Activated CD8-positive, alpha-beta memory T cell treated with anti-CD3 and anti-CD28 coated beads, Interleukin-2, amount 10 ng/mL, durations not matched to agents 7 days and 5 days (primary cell): ENCODE measurements around the gene TUBA4B. TPM values are rescaled to one million over a fixed set of nuclear protein-coding genes. Genes with fewer than 3 reads are reported as not detected.

ENCODE experiments used
- ATAC-seq: fragments of 150-1000 bp; cut with Tn5 transposase; one replicate; pipeline ENCODE4 v1.10.0; 2021; ENCODE audit warnings: moderate library complexity
- CTCF ChIA-PET: fragments of 350-600 bp; sonication (Branson Sonifier 250); formaldehyde crosslinking; loops from one replicate; lab custom pipeline; 2021; ENCODE audit warnings: antibody characterized with exemption; lab: Charles Lee
- DNase-seq: peaks from one replicate; pipeline ENCODE4 v3.0.0-alpha.2; 2020
- H3K27ac Mint-ChIP-seq: one replicate; pipeline ENCODE4 v1.8.0; 2021; ENCODE audit warnings: mild to moderate bottlenecking, mixed read lengths
- H3K27me3 Mint-ChIP-seq: one replicate; pipeline ENCODE4 v1.8.0; 2021; ENCODE audit warnings: mixed read lengths
- H3K36me3 Mint-ChIP-seq: one replicate; pipeline ENCODE4 v1.8.0; 2021; ENCODE audit warnings: mild to moderate bottlenecking, mixed read lengths
- H3K4me1 Mint-ChIP-seq: one replicate; pipeline ENCODE4 v1.8.0; 2021; ENCODE audit warnings: mixed read lengths
- H3K4me3 Mint-ChIP-seq: one replicate; pipeline ENCODE4 v1.8.0; 2021; ENCODE audit warnings: mild to moderate bottlenecking, moderate library complexity, mixed read lengths
- H3K9me3 Mint-ChIP-seq: one replicate; pipeline ENCODE4 v1.8.0; 2022; ENCODE audit warnings: low read depth, mixed read lengths
- total RNA-seq, 2 experiments: library from RNA; stranded (reverse); gene quantifications; one replicate each; pipeline ENCODE4 v1.2.3, GENCODE V29; 2021

Gene TUBA4B
- total RNA-seq, 2 experiments from 2014 or later = not detected

- Mint-ChIP-seq H3K9me3 (no peaks in the 10 kb centered on the region), H3K4me1 (peaks cover 67% of the 10 kb centered on the region), H3K36me3 (peaks cover 43% of the 10 kb centered on the region), H3K27me3 (no peaks in the 10 kb centered on the region), H3K4me3 (peak overlapping the region; percentile 99), H3K27ac (peak overlapping the region; percentile 100)
- ATAC-seq = no peak
- DNase-seq = peak; percentile 48
- CTCF ChIA-PET = interaction anchor here (1.2 to 2.7 kb wide), 9 partner anchors 9 to 142 kb away, joined by 3 to 25 read pairs (median 9); partner anchors contain the start of genes ANKZF1, ATG9A, DNAJB2 and DNPEP
Observed at GRCh38 chr2:219245899-219246230, 7.2 kb upstream of the TUBA4B start.

- peak overlapping the region; percentile 100 for H3K27ac Mint-ChIP-seq
- H3K4me1 Mint-ChIP-seq = peaks cover 74% of the 10 kb centered on the region
- no peak for ATAC-seq
- H3K9me3 Mint-ChIP-seq = no peaks in the 10 kb centered on the region
- H3K27me3 Mint-ChIP-seq = no peaks in the 10 kb centered on the region
- DNase-seq = peak; percentile 43
- H3K4me3 Mint-ChIP-seq = peak overlapping the region; percentile 99
- CTCF ChIA-PET = interaction anchor here (2.7 kb wide), 2 partner anchors 8 to 48 kb away, joined by 19 to 25 read pairs; partner anchors contain the start of gene TUBA4A
- peaks cover 50% of the 10 kb centered on the region for H3K36me3 Mint-ChIP-seq
Observed at GRCh38 chr2:219246559-219246958, 6.5 kb upstream of the TUBA4B start.

GRCh38 chr2:219247678-219248642 is 5.1 kb upstream of the TUBA4B start:
- H3K4me1 Mint-ChIP-seq = peaks cover 81% of the 10 kb centered on the region
- peaks cover 60% of the 10 kb centered on the region for H3K36me3 Mint-ChIP-seq
- H3K4me3 Mint-ChIP-seq = peak overlapping the region; percentile 99
- CTCF ChIA-PET = interaction anchor here (0.7 to 3.5 kb wide), 12 partner anchors 9 to 88 kb away, joined by 3 to 31 read pairs (median 5); partner anchors contain the start of genes ANKZF1, ATG9A, CNPPD1 and DNAJB2
- peak; percentile 84 for DNase-seq
- H3K27ac Mint-ChIP-seq = peak overlapping the region; percentile 100
- ATAC-seq = peak; percentile 38
- no peaks in the 10 kb centered on the region for H3K9me3 Mint-ChIP-seq
- H3K27me3 Mint-ChIP-seq = no peaks in the 10 kb centered on the region

- H3K4me1 Mint-ChIP-seq = peaks cover 77% of the 10 kb centered on the region
- no peaks in the 10 kb centered on the region for H3K9me3 Mint-ChIP-seq
- peaks cover 60% of the 10 kb centered on the region for H3K36me3 Mint-ChIP-seq
- CTCF ChIA-PET = interaction anchor here (1.1 to 3.5 kb wide), 9 partner anchors 19 to 89 kb away, joined by 4 to 31 read pairs (median 7); partner anchors contain the start of genes ANKZF1, ATG9A, CNPPD1 and DNAJB2
- ATAC-seq (no peak), DNase-seq (no peak)
- H3K27me3 Mint-ChIP-seq = no peaks in the 10 kb centered on the region
- H3K4me3 Mint-ChIP-seq = peak overlapping the region; percentile 99
- peak overlapping the region; percentile 100 for H3K27ac Mint-ChIP-seq
Observed at GRCh38 chr2:219248845-219249202, 4.2 kb upstream of the TUBA4B start.

- no peaks in the 10 kb centered on the region for H3K27me3 Mint-ChIP-seq
- peaks cover 60% of the 10 kb centered on the region for H3K36me3 Mint-ChIP-seq
- peaks cover 73% of the 10 kb centered on the region for H3K4me1 Mint-ChIP-seq
- CTCF ChIA-PET = interaction anchor here (0.7 to 3.5 kb wide), 15 partner anchors 10 to 269 kb away, joined by 3 to 31 read pairs (median 5); partner anchors contain the start of genes ANKZF1, ATG9A, CNPPD1 and DNAJB2
- DNase-seq (peak; percentile 72), ATAC-seq (no peak)
- H3K9me3 Mint-ChIP-seq = no peaks in the 10 kb centered on the region
- peak overlapping the region; percentile 99 for H3K4me3 Mint-ChIP-seq
- H3K27ac Mint-ChIP-seq = peak overlapping the region; percentile 100
Observed at GRCh38 chr2:219249203-219249980, 3.7 kb upstream of the TUBA4B start.

- Mint-ChIP-seq H3K36me3 (peaks cover 60% of the 10 kb centered on the region), H3K9me3 (no peaks in the 10 kb centered on the region), H3K27me3 (no peaks in the 10 kb centered on the region), H3K27ac (peak overlapping the region; percentile 100), H3K4me3 (peak overlapping the region; percentile 99), H3K4me1 (peaks cover 73% of the 10 kb centered on the region)
- DNase-seq = peak; percentile 44
- no peak for ATAC-seq
- CTCF ChIA-PET = interaction anchor here (0.7 to 3.5 kb wide), 13 partner anchors 10 to 270 kb away, joined by 3 to 31 read pairs (median 5); partner anchors contain the start of genes ANKZF1, ATG9A, CNPPD1 and DNAJB2
Observed at GRCh38 chr2:219250049-219250781, 2.8 kb upstream of the TUBA4B start.

GRCh38 chr2:219251656-219252055 is 1.4 kb upstream of the TUBA4B start:
- ATAC-seq (no peak), DNase-seq (no peak)
- Mint-ChIP-seq H3K9me3 (no peaks in the 10 kb centered on the region), H3K36me3 (peaks cover 56% of the 10 kb centered on the region), H3K4me1 (peaks cover 66% of the 10 kb centered on the region), H3K27me3 (no peaks in the 10 kb centered on the region), H3K27ac (peak overlapping the region; percentile 97), H3K4me3 (peak overlapping the region; percentile 99)
- CTCF ChIA-PET = interaction anchor here (0.8 to 6.4 kb wide), 7 partner anchors 22 to 92 kb away, joined by 3 to 73 read pairs (median 9); partner anchors contain the start of genes ABCB6, ANKZF1, ATG9A and DNAJB2

- Mint-ChIP-seq H3K27me3 (no peaks in the 10 kb centered on the region), H3K9me3 (no peaks in the 10 kb centered on the region), H3K4me1 (peaks cover 61% of the 10 kb centered on the region), H3K36me3 (peaks cover 53% of the 10 kb centered on the region), H3K4me3 (peak overlapping the region; percentile 99), H3K27ac (peak overlapping the region; percentile 97)
- CTCF ChIA-PET = interaction anchor here (0.8 to 6.4 kb wide), 8 partner anchors 10 to 92 kb away, joined by 3 to 73 read pairs (median 8); partner anchors contain the start of genes ABCB6, ANKZF1, ATG9A and DNAJB2
- peak; percentile 57 for DNase-seq
- ATAC-seq = no peak
Observed at GRCh38 chr2:219252084-219252483, 959 bp upstream of the TUBA4B start.

GRCh38 chr2:219252570-219252899 is 508 bp upstream of the TUBA4B start:
- CTCF ChIA-PET = interaction anchor here (0.8 to 6.4 kb wide), 8 partner anchors 10 to 93 kb away, joined by 3 to 73 read pairs (median 8); partner anchors contain the start of genes ABCB6, ANKZF1, ATG9A and DNAJB2
- no peaks in the 10 kb centered on the region for H3K27me3 Mint-ChIP-seq
- peak overlapping the region; percentile 97 for H3K27ac Mint-ChIP-seq
- no peak for DNase-seq
- H3K4me3 Mint-ChIP-seq = peak overlapping the region; percentile 99
- peaks cover 57% of the 10 kb centered on the region for H3K4me1 Mint-ChIP-seq
- peaks cover 51% of the 10 kb centered on the region for H3K36me3 Mint-ChIP-seq
- peak; percentile 0 for ATAC-seq
- no peaks in the 10 kb centered on the region for H3K9me3 Mint-ChIP-seq

- H3K4me1 Mint-ChIP-seq = peaks cover 44% of the 10 kb centered on the region
- peak; percentile 92 for DNase-seq
- peak; percentile 76 for ATAC-seq
- H3K9me3 Mint-ChIP-seq = no peaks in the 10 kb centered on the region
- CTCF ChIA-PET = interaction anchor here (0.8 to 6.4 kb wide), 16 partner anchors 8 to 274 kb away, joined by 3 to 73 read pairs (median 6); partner anchors contain the start of genes ABCB6, ANKZF1, ATG9A and DNAJB2
- peak within 1 kb of the TSS; percentile 99 for H3K4me3 Mint-ChIP-seq
- H3K27ac Mint-ChIP-seq = peak within 1 kb of the TSS; percentile 97
- H3K36me3 Mint-ChIP-seq = peaks cover 38% of the 10 kb centered on the region
- peaks cover 3% of the 10 kb centered on the region for H3K27me3 Mint-ChIP-seq
Observed at GRCh38 chr2:219253753-219254589, 928 bp downstream of the TUBA4B start, which contains the start of gene TUBA4A. TUBA4A (minus strand) TSS chr2:219253918; CDS start chr2:219253858, 60 bp downstream.

- peaks cover 5% of the 10 kb centered on the region for H3K27me3 Mint-ChIP-seq
- peak; percentile 25 for ATAC-seq
- H3K4me1 Mint-ChIP-seq = peaks cover 36% of the 10 kb centered on the region
- no peaks in the 10 kb centered on the region for H3K9me3 Mint-ChIP-seq
- H3K36me3 Mint-ChIP-seq = peaks cover 30% of the 10 kb centered on the region
- CTCF ChIA-PET = interaction anchor here (0.8 to 6.4 kb wide), 18 partner anchors 9 to 275 kb away, joined by 3 to 73 read pairs (median 5); partner anchors contain the start of genes ABCB6, ANKZF1, ATG9A and CNPPD1
- H3K4me3 Mint-ChIP-seq = peak overlapping the region; percentile 99
- DNase-seq = peak; percentile 71
- peak overlapping the region; percentile 93 for H3K27ac Mint-ChIP-seq
Observed at GRCh38 chr2:219254590-219255201, 1.7 kb downstream of the TUBA4B start.
